SK-N-MC (cell line): ENCODE data around the gene KRTAP10-9.

Experiments used
- EZH2 ChIP-seq: fragments of 200-600 bp; sonication (generic); IDR thresholded peaks from one replicate; pipeline ENCODE4 v1.6.1; 2017; ENCODE audit warnings: antibody characterized with exemption
- FOXP2 ChIP-seq: optimal IDR thresholded peaks from 2 replicates; pipeline ENCODE3; 2011; ENCODE audit warnings: mild to moderate bottlenecking, moderate library complexity; ENCODE audit not compliant: insufficient read depth; ENCODE audit errors: extremely low read length, control extremely low read depth
- POLR2AphosphoS5 ChIP-seq: IDR thresholded peaks from 2 replicates; pipeline ENCODE4 v1.6.1; 2012; ENCODE audit warnings: mild to moderate bottlenecking, low read depth, low read length, borderline replicate concordance

- TF ChIP-seq EZH2, result no peak
- no peak for TF ChIP-seq POLR2AphosphoS5
- TF ChIP-seq FOXP2, result no peak
These were observed 32.2 kb downstream of the KRTAP10-9 start for GRCh38 chr21:44658913-44659595.
